ENCODE data around the gene TRAPPC2B.
A peak's percentile ranks its signal among the peaks of the same experiment; 100 is the strongest.

TRAPPC2B gene

DNA sequence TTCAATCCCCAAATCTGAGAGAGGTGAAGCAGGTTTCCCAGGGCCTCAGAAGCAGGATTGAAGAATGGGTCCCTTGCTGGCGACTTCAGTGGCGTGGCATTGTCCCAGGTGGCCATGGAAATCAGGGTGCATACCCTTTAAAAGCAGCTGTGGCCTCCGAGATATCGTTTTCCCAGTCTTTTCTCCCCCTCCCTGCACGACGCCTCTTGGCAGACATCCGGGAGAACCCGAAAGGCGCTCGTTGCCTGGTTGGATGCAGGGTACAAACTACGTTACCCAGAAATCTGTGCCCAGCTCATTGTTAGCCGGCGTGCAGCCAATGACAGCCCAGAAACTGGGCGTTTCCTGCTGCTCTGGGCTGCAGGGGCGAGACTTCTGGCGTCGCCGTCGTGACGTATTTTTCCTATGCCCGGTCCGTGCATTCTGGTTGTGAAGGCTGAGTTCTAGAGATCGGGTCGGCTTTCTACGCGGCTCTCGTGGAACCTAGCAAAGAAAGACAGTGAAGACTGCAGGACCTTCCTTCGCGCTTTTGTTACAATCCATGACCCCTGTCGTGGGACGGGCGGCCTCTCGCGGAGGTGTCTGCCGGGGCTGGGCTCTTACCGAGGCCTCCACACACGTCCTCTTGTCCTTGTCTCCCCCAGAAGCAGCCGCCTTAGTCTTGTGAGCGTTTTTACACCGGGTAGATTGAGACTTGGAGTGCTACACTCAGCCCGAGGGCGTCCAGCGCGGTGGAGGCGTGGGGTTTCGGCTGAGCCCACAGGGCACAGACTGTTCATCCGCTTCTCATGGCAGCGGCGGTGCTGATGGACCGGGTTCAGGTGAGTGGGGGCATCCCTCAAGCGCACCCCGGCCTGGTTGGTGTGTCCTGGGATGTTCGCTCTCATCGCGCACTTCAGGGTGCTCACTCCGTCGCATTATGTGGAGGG is 12.2 kb upstream of the TRAPPC2B start, which contains the start of gene ZNF304:
Gene ZNF304 (plus strand): TSS at position 395 of the 929 bp plus-strand sequence. CDS start 394 bp downstream, at position 789.
- TF ChIP-seq ZFX (IDR thresholded peaks at IDR 0.05; ENCODE audit: borderline replicate concordance), result no peak
- TF ChIP-seq, protein P1, sequence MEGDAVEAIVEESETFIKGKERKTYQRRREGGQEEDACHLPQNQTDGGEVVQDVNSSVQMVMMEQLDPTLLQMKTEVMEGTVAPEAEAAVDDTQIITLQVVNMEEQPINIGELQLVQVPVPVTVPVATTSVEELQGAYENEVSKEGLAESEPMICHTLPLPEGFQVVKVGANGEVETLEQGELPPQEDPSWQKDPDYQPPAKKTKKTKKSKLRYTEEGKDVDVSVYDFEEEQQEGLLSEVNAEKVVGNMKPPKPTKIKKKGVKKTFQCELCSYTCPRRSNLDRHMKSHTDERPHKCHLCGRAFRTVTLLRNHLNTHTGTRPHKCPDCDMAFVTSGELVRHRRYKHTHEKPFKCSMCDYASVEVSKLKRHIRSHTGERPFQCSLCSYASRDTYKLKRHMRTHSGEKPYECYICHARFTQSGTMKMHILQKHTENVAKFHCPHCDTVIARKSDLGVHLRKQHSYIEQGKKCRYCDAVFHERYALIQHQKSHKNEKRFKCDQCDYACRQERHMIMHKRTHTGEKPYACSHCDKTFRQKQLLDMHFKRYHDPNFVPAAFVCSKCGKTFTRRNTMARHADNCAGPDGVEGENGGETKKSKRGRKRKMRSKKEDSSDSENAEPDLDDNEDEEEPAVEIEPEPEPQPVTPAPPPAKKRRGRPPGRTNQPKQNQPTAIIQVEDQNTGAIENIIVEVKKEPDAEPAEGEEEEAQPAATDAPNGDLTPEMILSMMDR (IDR thresholded peaks at IDR 0.05), result no peak
- peak within 1 kb of the TSS; percentile 56 for H3K27ac ChIP-seq

DNA sequence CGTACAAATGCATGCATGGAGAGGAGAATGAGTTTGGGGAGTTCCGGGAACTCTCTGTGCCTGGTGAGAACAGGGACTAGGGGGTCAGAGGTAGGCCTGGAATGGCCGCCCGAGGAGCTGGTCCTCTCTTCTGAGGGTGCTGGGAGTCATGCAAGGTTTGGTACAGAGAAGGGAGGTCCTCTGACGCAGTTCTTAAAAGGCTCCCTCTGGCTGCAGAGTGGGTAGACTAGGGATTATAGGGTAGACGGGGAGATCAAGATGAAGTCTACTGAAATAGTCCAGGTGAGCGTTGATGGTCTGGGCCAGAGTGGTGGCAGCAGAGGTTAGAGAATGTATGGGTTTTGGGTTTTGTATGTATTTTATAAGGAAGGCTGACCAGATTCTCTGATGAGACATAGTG is 11.5 kb upstream of the TRAPPC2B start:
- H3K27ac ChIP-seq, result no peak overlapping the region
- TF ChIP-seq, protein P1 (IDR thresholded peaks at IDR 0.05), result no peak
- no peak for TF ChIP-seq ZFX (IDR thresholded peaks at IDR 0.05; ENCODE audit: borderline replicate concordance)

DNA sequence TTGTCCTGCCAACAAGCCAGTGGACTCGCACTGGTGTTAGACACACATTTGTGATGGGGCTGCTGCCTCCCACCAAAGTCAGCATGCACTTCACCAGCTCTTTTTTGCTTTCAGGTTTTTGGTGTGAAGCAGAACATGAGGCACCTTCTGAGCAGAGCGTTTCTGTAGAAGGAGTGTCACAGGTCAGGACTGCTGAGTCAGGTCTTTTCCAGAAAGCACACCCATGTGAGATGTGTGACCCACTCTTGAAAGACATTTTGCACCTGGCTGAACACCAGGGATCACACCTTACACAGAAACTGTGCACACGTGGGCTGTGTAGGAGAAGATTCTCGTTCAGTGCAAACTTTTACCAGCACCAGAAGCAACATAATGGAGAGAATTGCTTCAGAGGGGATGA is 7.4 kb upstream of the TRAPPC2B start:
- no peak overlapping the region for H3K27ac ChIP-seq
- TF ChIP-seq ZFX (IDR thresholded peaks at IDR 0.05; ENCODE audit: borderline replicate concordance), result no peak
- TF ChIP-seq, protein P1 (IDR thresholded peaks at IDR 0.05), result no peak

DNA sequence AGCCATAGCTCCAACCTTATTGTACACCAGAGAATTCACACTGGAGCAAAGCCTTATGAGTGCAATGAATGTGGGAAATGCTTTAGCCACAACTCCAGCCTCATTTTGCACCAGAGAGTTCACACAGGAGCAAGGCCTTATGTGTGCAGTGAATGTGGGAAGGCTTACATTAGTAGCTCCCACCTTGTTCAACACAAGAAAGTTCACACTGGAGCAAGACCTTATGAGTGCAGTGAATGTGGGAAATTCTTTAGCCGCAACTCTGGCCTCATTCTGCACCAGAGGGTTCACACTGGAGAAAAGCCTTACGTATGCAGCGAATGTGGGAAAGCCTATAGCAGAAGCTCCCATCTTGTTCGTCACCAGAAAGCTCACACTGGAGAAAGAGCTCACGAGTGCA is 5.9 kb upstream of the TRAPPC2B start:
- no peak for TF ChIP-seq ZFX (IDR thresholded peaks at IDR 0.05; ENCODE audit: borderline replicate concordance)
- TF ChIP-seq, protein P1 (IDR thresholded peaks at IDR 0.05), result no peak
- H3K27ac ChIP-seq, result no peak overlapping the region

DNA sequence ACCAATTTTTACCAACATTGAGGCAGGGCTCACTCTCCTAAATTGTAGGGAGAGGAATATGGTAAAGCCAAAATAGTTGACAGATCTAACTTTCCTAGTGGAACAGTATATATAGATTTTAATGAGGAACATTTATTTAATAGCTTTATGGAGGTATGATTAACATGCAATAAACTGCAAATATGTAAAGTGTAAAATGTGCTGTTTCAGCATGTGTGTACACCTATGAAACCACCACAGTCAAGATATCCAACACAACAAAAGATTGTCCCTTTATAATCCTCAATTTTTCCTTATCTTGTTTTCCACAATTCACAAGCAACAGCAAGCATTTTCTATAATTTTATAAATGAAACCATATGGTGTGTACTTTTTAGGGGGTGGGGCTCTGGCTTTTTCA is 4.1 kb upstream of the TRAPPC2B start:
- H3K27ac ChIP-seq, result no peak overlapping the region

DNA sequence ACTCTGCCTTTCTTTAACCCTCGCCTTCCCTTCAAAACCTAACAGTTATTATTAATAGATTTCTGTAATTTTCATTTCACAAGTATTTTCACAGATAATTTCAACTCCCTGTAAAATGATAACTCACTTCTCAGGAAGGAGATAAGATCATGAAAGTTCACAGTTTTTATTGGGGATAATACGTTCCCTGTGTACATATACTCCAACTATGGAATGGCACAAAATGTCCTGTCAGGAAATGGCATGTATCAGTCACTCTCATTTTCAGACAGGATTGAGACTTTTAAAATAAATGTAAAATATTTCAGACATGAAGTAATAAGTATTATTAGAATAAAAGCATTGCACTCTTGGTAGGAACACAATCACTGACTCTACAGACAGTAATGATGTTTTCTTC is 932 bp upstream of the TRAPPC2B start:
- no peak for TF ChIP-seq ZFX (IDR thresholded peaks at IDR 0.05; ENCODE audit: borderline replicate concordance)
- TF ChIP-seq, protein P1 (IDR thresholded peaks at IDR 0.05), result no peak
- peak overlapping the region; percentile 82 for H3K27ac ChIP-seq

More for the DNA sequence above, 4.1 kb upstream of the TRAPPC2B start:
- TF ChIP-seq ZFX (IDR thresholded peaks at IDR 0.05; ENCODE audit: borderline replicate concordance), result no peak
- TF ChIP-seq, protein P1 (IDR thresholded peaks at IDR 0.05), result no peak

DNA sequence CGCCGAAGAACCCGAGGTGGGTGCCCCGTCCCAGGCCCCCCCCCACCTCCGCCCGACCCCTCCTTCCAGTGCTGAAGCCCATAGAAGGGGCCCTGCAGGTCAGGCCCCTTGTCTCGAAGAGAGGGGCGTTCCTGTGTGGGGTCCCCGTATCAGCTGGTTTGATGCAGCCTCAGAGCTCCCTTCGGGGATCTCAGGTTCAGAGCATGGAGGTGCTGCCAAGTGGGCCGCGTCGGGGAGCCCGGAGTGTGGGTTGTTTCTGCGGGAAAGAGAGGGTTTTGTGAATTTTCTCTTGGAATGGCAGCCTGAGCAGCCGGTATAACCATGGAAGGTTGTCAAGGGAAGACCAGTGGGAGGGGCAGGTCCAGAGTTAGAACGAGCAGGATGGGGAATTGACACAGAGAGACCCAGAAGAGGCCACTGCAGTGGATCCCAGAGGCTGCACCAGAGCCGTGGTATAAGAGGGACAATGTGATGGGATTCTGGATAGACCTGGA is 384 bp downstream of the TRAPPC2B start:
- peak overlapping the region; percentile 82 for H3K27ac ChIP-seq

More for the DNA sequence above, 384 bp downstream of the TRAPPC2B start:
- TF ChIP-seq, protein P1 (IDR thresholded peaks at IDR 0.05), result no peak

All from 22Rv1 (cell line).